ENCODE data around the gene PCDHA2.
"Not testable (repeated sequence)": the region's sequence is repeated elsewhere in the genome, so short reads cannot be mapped to it uniquely, and the experiment has no call there.

PCDHA2 gene

GRCh38 chr5:140800816-140801493 lies 6.3 kb downstream of the PCDHA2 start, which contains the start of gene PCDHA3:
TSS of gene PCDHA3 (plus strand) at chr5:140801057.
- no peak within 1 kb of the TSS for H3K4me3 ChIP-seq (ENCODE audit: insufficient read depth, low read length, poor library complexity, severe bottlenecking)
- H3K4me2 ChIP-seq (ENCODE audit: low read depth, low read length, poor library complexity, severe bottlenecking), result no peak within 1 kb of the TSS
- H3K9me3 ChIP-seq (ENCODE audit: insufficient read depth, low read length), result no peaks in the 10 kb centered on the region
- H3F3A ChIP-seq (ENCODE audit: insufficient read depth), result no peaks in the 10 kb centered on the region
- H3K9ac ChIP-seq (ENCODE audit: low read length), result no peak within 1 kb of the TSS
- H3K79me2 ChIP-seq (ENCODE audit: insufficient read depth, low read length), result no peaks in the 10 kb centered on the region
- H4K20me1 ChIP-seq (ENCODE audit: low read depth, low read length), result no peaks in the 10 kb centered on the region
- no peaks in the 10 kb centered on the region for H3K36me3 ChIP-seq (ENCODE audit: low read length)
- H3K27ac ChIP-seq (ENCODE audit: low read depth, low read length), result no peak within 1 kb of the TSS
- H3K9me2 ChIP-seq (replicated peaks; ENCODE audit: insufficient read depth, low read length), result no peaks in the 10 kb centered on the region
- no peak for TF ChIP-seq CTCF (IDR thresholded peaks at IDR 0.05; ENCODE audit: insufficient read depth, low read length, poor library complexity, severe bottlenecking)
- no peak within 1 kb of the TSS for H2AFZ ChIP-seq (ENCODE audit: low read depth, low read length, severe bottlenecking)
- H3K27me3 ChIP-seq (ENCODE audit: low read length), result no peaks in the 10 kb centered on the region

GRCh38 chr5:140801494-140801841 lies 6.8 kb downstream of the PCDHA2 start:
- H2AFZ ChIP-seq (ENCODE audit: low read depth, low read length, severe bottlenecking), result no peak overlapping the region
- no peak overlapping the region for H3K9ac ChIP-seq (ENCODE audit: low read length)
- H4K20me1 ChIP-seq (ENCODE audit: low read depth, low read length), result no peaks in the 10 kb centered on the region
- H3K79me2 ChIP-seq (ENCODE audit: insufficient read depth, low read length), result no peaks in the 10 kb centered on the region
- H3F3A ChIP-seq (ENCODE audit: insufficient read depth), result no peaks in the 10 kb centered on the region
- H3K9me2 ChIP-seq (replicated peaks; ENCODE audit: insufficient read depth, low read length), result no peaks in the 10 kb centered on the region
- no peaks in the 10 kb centered on the region for H3K27me3 ChIP-seq (ENCODE audit: low read length)
- H3K4me3 ChIP-seq (ENCODE audit: insufficient read depth, low read length, poor library complexity, severe bottlenecking), result no peak overlapping the region
- H3K9me3 ChIP-seq (ENCODE audit: insufficient read depth, low read length), result no peaks in the 10 kb centered on the region
- H3K36me3 ChIP-seq (ENCODE audit: low read length), result no peaks in the 10 kb centered on the region
- TF ChIP-seq CTCF (IDR thresholded peaks at IDR 0.05; ENCODE audit: insufficient read depth, low read length, poor library complexity, severe bottlenecking) (no peak), EZH2phosphoT487 (conservative IDR thresholded peaks at IDR 0.05; ENCODE audit: low read length) (no peak)
- no peak overlapping the region for H3K27ac ChIP-seq (ENCODE audit: low read depth, low read length)
- no peak overlapping the region for H3K4me2 ChIP-seq (ENCODE audit: low read depth, low read length, poor library complexity, severe bottlenecking)

- H3K9me3 ChIP-seq (ENCODE audit: insufficient read depth, low read length); H4K20me1 ChIP-seq (ENCODE audit: low read depth, low read length); H3K4me2 ChIP-seq (ENCODE audit: low read depth, low read length, poor library complexity, severe bottlenecking); H3K4me3 ChIP-seq (ENCODE audit: insufficient read depth, low read length, poor library complexity, severe bottlenecking); H3F3A ChIP-seq (ENCODE audit: insufficient read depth); H3K36me3 ChIP-seq (ENCODE audit: low read length); H3K79me2 ChIP-seq (ENCODE audit: insufficient read depth, low read length); H3K27ac ChIP-seq (ENCODE audit: low read depth, low read length); H3K9ac ChIP-seq (ENCODE audit: low read length); H3K9me2 ChIP-seq (replicated peaks; ENCODE audit: insufficient read depth, low read length); H3K27me3 ChIP-seq (ENCODE audit: low read length); H2AFZ ChIP-seq (ENCODE audit: low read depth, low read length, severe bottlenecking): not testable (repeated sequence)
Measured at GRCh38 chr5:140802381-140802780, 7.7 kb downstream of the PCDHA2 start.

GRCh38 chr5:140802781-140803271 lies 8.2 kb downstream of the PCDHA2 start:
- Histone ChIP-seq H3K79me2 (ENCODE audit: insufficient read depth, low read length) (no peaks in the 10 kb centered on the region), H3K9me2 (replicated peaks; ENCODE audit: insufficient read depth, low read length) (no peaks in the 10 kb centered on the region), H3K9ac (ENCODE audit: low read length) (no peak overlapping the region), H3K36me3 (ENCODE audit: low read length) (no peaks in the 10 kb centered on the region), H3K27ac (ENCODE audit: low read depth, low read length) (no peak overlapping the region), H2AFZ (ENCODE audit: low read depth, low read length, severe bottlenecking) (no peak overlapping the region), H3K4me3 (ENCODE audit: insufficient read depth, low read length, poor library complexity, severe bottlenecking) (no peak overlapping the region), H3K4me2 (ENCODE audit: low read depth, low read length, poor library complexity, severe bottlenecking) (no peak overlapping the region), H3K27me3 (ENCODE audit: low read length) (no peaks in the 10 kb centered on the region), H3K9me3 (ENCODE audit: insufficient read depth, low read length) (no peaks in the 10 kb centered on the region), H4K20me1 (ENCODE audit: low read depth, low read length) (no peaks in the 10 kb centered on the region), H3F3A (ENCODE audit: insufficient read depth) (no peaks in the 10 kb centered on the region)
- TF ChIP-seq EZH2phosphoT487 (conservative IDR thresholded peaks at IDR 0.05; ENCODE audit: low read length), result no peak
- TF ChIP-seq CTCF (IDR thresholded peaks at IDR 0.05; ENCODE audit: insufficient read depth, low read length, poor library complexity, severe bottlenecking), result no peak
